Measurements from ENCODE around the gene SPDYC. TPM values are rescaled to one million over a fixed set of nuclear protein-coding genes. Genes with fewer than 3 reads are reported as not detected.

Gene SPDYC
- total RNA-seq, 1 donor from 2014 or later, result not detected

DNA sequence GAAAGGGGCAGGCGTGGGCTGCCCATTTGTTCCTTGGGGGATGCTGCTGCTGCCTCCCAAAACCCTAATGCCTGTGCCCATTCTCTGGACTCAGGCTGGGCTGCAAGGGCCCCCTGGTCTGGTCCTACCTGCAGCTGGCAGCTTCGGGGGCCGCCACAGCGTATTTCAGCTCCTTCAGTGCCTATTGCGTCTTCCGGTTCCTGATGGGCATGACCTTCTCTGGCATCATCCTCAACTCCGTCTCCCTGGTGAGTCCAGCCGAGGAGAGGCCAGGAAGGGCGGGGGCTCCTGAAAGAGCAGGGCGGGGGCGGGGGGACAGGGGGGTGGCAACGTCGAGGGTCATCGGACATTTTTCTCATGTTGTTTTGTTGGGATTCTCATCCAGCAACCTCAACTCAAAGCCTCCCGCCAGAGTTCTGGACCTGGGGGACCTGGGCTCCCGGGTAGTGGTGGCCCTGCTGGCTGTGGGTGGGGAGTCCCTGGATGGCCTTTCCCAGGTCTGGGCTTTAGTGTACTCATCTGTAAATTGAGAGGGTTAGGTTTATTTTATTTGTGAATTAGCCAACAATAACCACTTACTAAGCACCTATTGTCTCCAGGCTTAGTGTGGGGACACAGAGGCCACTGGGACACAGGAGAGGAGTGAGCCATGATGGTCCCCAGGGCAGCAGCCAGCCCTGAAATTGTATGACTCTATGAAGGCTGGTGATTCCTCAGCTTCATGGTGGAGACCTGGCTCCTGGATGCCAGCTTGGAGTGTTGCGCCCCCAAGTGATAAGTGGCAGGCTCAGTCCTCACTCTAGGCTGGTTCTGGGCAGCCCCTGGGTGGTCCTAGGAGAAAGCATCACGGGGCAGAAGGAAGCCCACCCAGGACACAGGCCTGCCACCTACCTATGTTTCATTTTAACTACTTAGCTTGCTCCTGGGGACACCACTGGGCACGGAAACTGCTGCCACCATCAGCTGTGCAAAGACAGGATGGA is 47.7 kb downstream of the SPDYC start:
- peaks cover 12% of the 10 kb centered on the region for H3K4me1 Mint-ChIP-seq (ENCODE audit: low read depth)
- no peaks in the 10 kb centered on the region for H3K27me3 Mint-ChIP-seq
- DNase-seq (ENCODE audit: low spot score, unreplicated experiment), result no peak
- no peak overlapping the region for H3K4me3 Mint-ChIP-seq (ENCODE audit: low read depth)
- H3K27ac Mint-ChIP-seq, result no peak overlapping the region
- TF ChIP-seq, protein P1, sequence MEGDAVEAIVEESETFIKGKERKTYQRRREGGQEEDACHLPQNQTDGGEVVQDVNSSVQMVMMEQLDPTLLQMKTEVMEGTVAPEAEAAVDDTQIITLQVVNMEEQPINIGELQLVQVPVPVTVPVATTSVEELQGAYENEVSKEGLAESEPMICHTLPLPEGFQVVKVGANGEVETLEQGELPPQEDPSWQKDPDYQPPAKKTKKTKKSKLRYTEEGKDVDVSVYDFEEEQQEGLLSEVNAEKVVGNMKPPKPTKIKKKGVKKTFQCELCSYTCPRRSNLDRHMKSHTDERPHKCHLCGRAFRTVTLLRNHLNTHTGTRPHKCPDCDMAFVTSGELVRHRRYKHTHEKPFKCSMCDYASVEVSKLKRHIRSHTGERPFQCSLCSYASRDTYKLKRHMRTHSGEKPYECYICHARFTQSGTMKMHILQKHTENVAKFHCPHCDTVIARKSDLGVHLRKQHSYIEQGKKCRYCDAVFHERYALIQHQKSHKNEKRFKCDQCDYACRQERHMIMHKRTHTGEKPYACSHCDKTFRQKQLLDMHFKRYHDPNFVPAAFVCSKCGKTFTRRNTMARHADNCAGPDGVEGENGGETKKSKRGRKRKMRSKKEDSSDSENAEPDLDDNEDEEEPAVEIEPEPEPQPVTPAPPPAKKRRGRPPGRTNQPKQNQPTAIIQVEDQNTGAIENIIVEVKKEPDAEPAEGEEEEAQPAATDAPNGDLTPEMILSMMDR (IDR thresholded peaks at IDR 0.05; ENCODE audit: unreplicated experiment), result no peak
- no peaks in the 10 kb centered on the region for H3K9me3 Mint-ChIP-seq (ENCODE audit: low read depth)
- H3K36me3 Mint-ChIP-seq (ENCODE audit: insufficient read depth), result peaks cover 3% of the 10 kb centered on the region

DNA sequence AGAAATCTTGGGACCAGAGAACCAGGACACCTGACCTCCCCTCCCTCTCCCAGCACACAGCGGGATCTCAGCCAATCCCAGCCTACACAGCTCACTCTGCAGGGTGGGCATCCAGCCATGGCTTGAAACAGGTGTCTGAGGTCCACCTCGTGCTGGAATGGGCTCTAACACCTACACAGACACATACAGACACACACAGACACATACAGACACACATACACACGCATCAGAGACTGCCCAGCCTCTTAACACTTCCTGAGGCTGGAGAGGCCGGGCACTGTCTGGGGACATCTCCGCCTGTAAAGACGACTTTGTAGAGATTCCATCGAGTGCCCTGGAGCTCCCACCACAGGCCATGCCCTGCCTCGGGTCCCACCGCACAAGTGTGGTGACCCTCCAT is 48.4 kb downstream of the SPDYC start:
- Mint-ChIP-seq H3K27me3 (no peaks in the 10 kb centered on the region), H3K36me3 (ENCODE audit: insufficient read depth) (peaks cover 4% of the 10 kb centered on the region), H3K4me3 (ENCODE audit: low read depth) (no peak overlapping the region), H3K27ac (no peak overlapping the region), H3K4me1 (ENCODE audit: low read depth) (peaks cover 5% of the 10 kb centered on the region), H3K9me3 (ENCODE audit: low read depth) (no peaks in the 10 kb centered on the region)
- TF ChIP-seq, protein P1 (IDR thresholded peaks at IDR 0.05; ENCODE audit: unreplicated experiment), result no peak
- no peak for DNase-seq (ENCODE audit: low spot score, unreplicated experiment)

DNA sequence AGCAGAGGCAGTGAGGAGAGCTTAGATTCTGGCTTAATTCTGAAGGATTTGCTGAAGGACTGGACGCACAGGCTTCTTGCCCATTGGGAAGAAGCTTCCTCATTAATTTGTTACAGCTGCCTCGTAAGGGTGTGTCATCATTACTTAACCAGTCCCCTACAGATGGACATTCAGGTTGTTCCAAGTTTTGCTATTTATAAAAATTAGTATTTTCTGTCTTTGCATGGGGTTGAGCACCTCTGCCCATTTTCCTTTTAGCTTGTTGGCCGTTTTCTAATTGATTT is 49.8 kb downstream of the SPDYC start:
- no peaks in the 10 kb centered on the region for H3K9me3 Mint-ChIP-seq (ENCODE audit: low read depth)
- TF ChIP-seq, protein P1 (IDR thresholded peaks at IDR 0.05; ENCODE audit: unreplicated experiment), result no peak
- no peak for DNase-seq (ENCODE audit: low spot score, unreplicated experiment)
- no peaks in the 10 kb centered on the region for H3K27me3 Mint-ChIP-seq
- no peak overlapping the region for H3K4me3 Mint-ChIP-seq (ENCODE audit: low read depth)
- H3K36me3 Mint-ChIP-seq (ENCODE audit: insufficient read depth), result peaks cover 6% of the 10 kb centered on the region
- no peak overlapping the region for H3K27ac Mint-ChIP-seq
- peaks cover 5% of the 10 kb centered on the region for H3K4me1 Mint-ChIP-seq (ENCODE audit: low read depth)

DNA sequence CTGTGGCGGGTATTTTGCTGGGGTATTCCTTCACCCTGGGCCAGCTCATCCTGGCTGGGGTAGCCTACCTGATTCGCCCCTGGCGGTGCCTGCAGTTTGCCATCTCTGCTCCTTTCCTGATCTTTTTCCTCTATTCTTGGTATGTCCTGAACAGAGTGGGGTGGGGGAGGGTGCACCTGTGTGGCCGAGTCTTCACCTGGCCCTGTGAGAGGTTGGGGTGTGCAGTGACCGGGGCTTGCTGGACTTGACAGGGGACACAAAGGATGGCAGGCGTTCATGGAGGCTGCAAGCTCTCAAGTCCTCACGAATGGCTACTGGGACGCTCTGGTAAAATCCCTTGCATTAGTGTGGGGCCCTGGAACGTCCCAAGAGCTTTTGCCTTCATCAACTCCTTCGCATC is 51.0 kb downstream of the SPDYC start:
- peaks cover 9% of the 10 kb centered on the region for H3K4me1 Mint-ChIP-seq (ENCODE audit: low read depth)
- no peaks in the 10 kb centered on the region for H3K9me3 Mint-ChIP-seq (ENCODE audit: low read depth)
- no peaks in the 10 kb centered on the region for H3K27me3 Mint-ChIP-seq
- no peak overlapping the region for H3K27ac Mint-ChIP-seq
- DNase-seq (ENCODE audit: low spot score, unreplicated experiment), result no peak
- TF ChIP-seq, protein P1 (IDR thresholded peaks at IDR 0.05; ENCODE audit: unreplicated experiment), result no peak
- peaks cover 6% of the 10 kb centered on the region for H3K36me3 Mint-ChIP-seq (ENCODE audit: insufficient read depth)
- no peak overlapping the region for H3K4me3 Mint-ChIP-seq (ENCODE audit: low read depth)

Small RNA genes within 50 kb of the gene (microRNA-seq; reads per million reads assigned to microRNA genes)
- not detected for gene MIR6751 (ENCODE audit: borderline number of aligned reads, unreplicated experiment)

Other genes with a start within 250 kb of the SPDYC start
- gene PPP2R5B, start 245.5 kb upstream of the SPDYC start, total RNA-seq, result 14.1 and 15.9 TPM in 2 replicates
- gene GPHA2, start 234.3 kb upstream of the SPDYC start, total RNA-seq, result 0.41 TPM in 1 of 2 replicates, not detected in the other
- gene MAJIN, start 198.1 kb upstream of the SPDYC start, total RNA-seq, result not detected in 2 replicates
- gene BATF2, start 173.3 kb upstream of the SPDYC start, total RNA-seq, result 0.53 and 0.58 TPM in 2 replicates
- gene ARL2, start 156.1 kb upstream of the SPDYC start, total RNA-seq, result 95.2 and 96.7 TPM in 2 replicates
- gene SNX15, start 142.8 kb upstream of the SPDYC start, total RNA-seq, result 33.0 and 34.5 TPM in 2 replicates
- gene SAC3D1, start 129.0 kb upstream of the SPDYC start, total RNA-seq, result 18.5 and 19.3 TPM in 2 replicates
- 4.3 and 4.4 TPM in 2 replicates for gene NAALADL1, start 111.7 kb upstream of the SPDYC start, total RNA-seq
- 25.1 and 25.9 TPM in 2 replicates for gene CDCA5, start 86.2 kb upstream of the SPDYC start, total RNA-seq
- 40.4 and 43.3 TPM in 2 replicates for gene ZFPL1, start 86.0 kb upstream of the SPDYC start, total RNA-seq
- gene VPS51, start 74.0 kb upstream of the SPDYC start, total RNA-seq, result 112 and 123 TPM in 2 replicates
- gene TM7SF2, start 58.4 kb upstream of the SPDYC start, total RNA-seq, result 123 and 124 TPM in 2 replicates
- 10.5 and 11.8 TPM in 2 replicates for gene ZNHIT2, start 52.5 kb upstream of the SPDYC start, total RNA-seq
- gene FAU, start 48.1 kb upstream of the SPDYC start, total RNA-seq, result 607 and 611 TPM in 2 replicates
- gene MRPL49, start 47.9 kb upstream of the SPDYC start, total RNA-seq, result 38.8 and 39.6 TPM in 2 replicates
- 48.4 and 49.0 TPM in 2 replicates for gene SYVN1, start 35.7 kb upstream of the SPDYC start, total RNA-seq
- gene CAPN1, start 11.7 kb downstream of the SPDYC start, total RNA-seq, result 239 and 245 TPM in 2 replicates
- gene POLA2, start 91.7 kb downstream of the SPDYC start, total RNA-seq, result 24.4 and 27.4 TPM in 2 replicates
- 5.3 and 5.9 TPM in 2 replicates for gene CDC42EP2, start 144.6 kb downstream of the SPDYC start, total RNA-seq
- gene DPF2, start 163.6 kb downstream of the SPDYC start, total RNA-seq, result 81.9 and 96.5 TPM in 2 replicates
- 3.0 and 3.8 TPM in 2 replicates for gene TIGD3, start 184.5 kb downstream of the SPDYC start, total RNA-seq
- gene SLC25A45, start 212.4 kb downstream of the SPDYC start, total RNA-seq, result 4.0 and 5.3 TPM in 2 replicates
- 27.3 and 27.5 TPM in 2 replicates for gene FRMD8, start 216.4 kb downstream of the SPDYC start, total RNA-seq

Measured in progenitor cell of endocrine pancreas (in vitro differentiated cells).